OCI-LY7 (cell line): ENCODE results near the gene ADAMTSL2. TPM values are rescaled to one million over a fixed set of nuclear protein-coding genes. Genes with fewer than 3 reads are reported as not detected.

Experiments used
- BruUV-seq: library from RNA; stranded (reverse); fragments of 400-500 nt; replicated peaks from 2 replicates; lab custom pipeline; 2021; lab: Mats Ljungman, UMichigan
- CTCF ChIA-PET: fragments of 300-600 bp; sonication (Branson Sonifier 250); formaldehyde crosslinking; loops from one replicate; lab custom pipeline; 2022; ENCODE audit warnings: antibody characterized with exemption; ENCODE audit not compliant: unreplicated experiment; lab: Charles Lee
- POLR2A ChIA-PET: fragments of 300-600 bp; sonication (Branson Sonifier 250); formaldehyde crosslinking; loops from one replicate; lab custom pipeline; 2022; ENCODE audit warnings: antibody characterized with exemption; lab: Charles Lee
- DNase-seq: peaks from one replicate; pipeline ENCODE4 v3.0.0-alpha.2; 2015; ENCODE audit warnings: low spot score
- H2AFZ ChIP-seq: fragments of 200-600 bp; sonication (generic), shearing (Covaris generic); 2 replicates; pipeline ENCODE4 v1.6.1; 2014; ENCODE audit warnings: mild to moderate bottlenecking, antibody characterized with exemption, low read length, moderate library complexity
- H3K27ac ChIP-seq: fragments of 200-600 bp; sonication (generic); 2 replicates; pipeline ENCODE4 v1.5.1; 2014; ENCODE audit warnings: mixed run types, low read depth, mild to moderate bottlenecking, moderate library complexity, low read length, inconsistent platforms; ENCODE audit not compliant: poor library complexity, severe bottlenecking
- H3K36me3 ChIP-seq: fragments of 200-600 bp; sonication (generic); 2 replicates; pipeline ENCODE4 v1.6.1; 2014; ENCODE audit warnings: mild to moderate bottlenecking, antibody characterized with exemption, low read length, moderate library complexity, mixed read lengths; ENCODE audit not compliant: insufficient read depth
- H3K4me1 ChIP-seq: fragments of 200-600 bp; sonication (generic); 2 replicates; pipeline ENCODE4 v1.5.1; 2014; ENCODE audit warnings: mild to moderate bottlenecking, low read length; ENCODE audit not compliant: insufficient read depth, poor library complexity, severe bottlenecking
- H3K4me2 ChIP-seq: fragments of 200-600 bp; sonication (generic); 2 replicates; pipeline ENCODE4 v1.6.1; 2014; ENCODE audit warnings: mild to moderate bottlenecking, low read length
- H3K4me3 ChIP-seq: fragments of 200-600 bp; sonication (generic); 2 replicates; pipeline ENCODE4 v1.5.1; 2014; ENCODE audit warnings: mild to moderate bottlenecking, low read depth, low read length; ENCODE audit not compliant: poor library complexity, severe bottlenecking
- H3K79me2 ChIP-seq: fragments of 200-600 bp; sonication (generic); 2 replicates; pipeline ENCODE4 v1.6.1; 2016; ENCODE audit warnings: low read depth, mild to moderate bottlenecking, low read length, moderate library complexity, mixed read lengths; ENCODE audit not compliant: insufficient read depth
- H3K9me2 ChIP-seq: fragments of 200-600 bp; sonication (generic); 2 replicates; pipeline ENCODE4 v1.6.1; 2016; ENCODE audit warnings: mild to moderate bottlenecking, low read length, mixed read lengths; ENCODE audit not compliant: insufficient read depth
- H3K9me3 ChIP-seq: fragments of 200-600 bp; sonication (generic); 2 replicates; pipeline ENCODE4 v1.6.1; 2014; ENCODE audit warnings: mild to moderate bottlenecking, mixed run types, low read length, mixed read lengths
- H4K20me1 ChIP-seq: fragments of 200-600 bp; sonication (generic); 2 replicates; pipeline ENCODE4 v1.6.1; 2014; ENCODE audit warnings: mild to moderate bottlenecking, antibody characterized with exemption, low read length, moderate library complexity, mixed read lengths; ENCODE audit not compliant: insufficient read depth
- EZH2phosphoT487 ChIP-seq: fragments of 200-600 bp; sonication (generic); IDR thresholded peaks from 2 replicates; pipeline ENCODE4 v1.6.1; 2018; ENCODE audit warnings: low read depth, borderline replicate concordance, mild to moderate bottlenecking, mixed run types, antibody characterized with exemption, low read length, moderate library complexity, mixed read lengths
- intact Hi-C: fragments of 100-400 bp; cut with micrococcal nuclease; formaldehyde crosslinking; loops from one replicate; pipeline ENCODE4 v1.10.0; 2022; ENCODE audit not compliant: unreplicated experiment
- total RNA-seq, 2 experiments: library from RNA; depleted of rRNA in 1 of 2; stranded (reverse); fragments of >200 nt in 1 of 2; shearing (Covaris generic) in 1 of 2; gene quantifications; 2 replicates each; pipeline ENCODE4 v1.2.3, GENCODE V29; 2014 to 2022
- TF ChIP-seq, protein P1 (sequence below): fragments of 200-600 bp; sonication (generic); conservative IDR thresholded peaks from 2 replicates; pipeline ENCODE4 v1.5.1; 2014; ENCODE audit warnings: mild to moderate bottlenecking, antibody characterized with exemption, low read length, moderate library complexity, mixed read lengths

ADAMTSL2 gene
- total RNA-seq, 2 experiments from 2014 or later = 0.88 TPM; not detected in 1

DNA sequence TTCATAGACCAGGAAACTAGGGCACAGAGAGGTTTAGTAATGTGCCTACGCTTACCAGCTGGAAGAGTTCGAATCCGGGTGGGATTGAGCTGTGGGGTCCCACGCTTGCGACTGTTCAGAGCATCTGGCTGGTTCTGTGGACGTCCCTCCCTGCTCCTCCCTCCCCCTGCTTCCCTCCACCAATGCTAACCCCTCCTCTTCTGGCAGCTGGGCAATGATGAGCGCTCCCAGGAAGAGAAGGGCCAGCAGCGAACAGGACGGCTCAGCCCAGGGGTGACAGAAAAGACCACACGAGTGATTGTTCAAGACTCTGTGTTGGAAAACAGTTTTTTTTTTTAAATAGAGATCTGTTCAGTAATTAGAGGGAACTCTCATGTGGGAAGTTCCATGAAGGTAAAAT lies 67.8 kb downstream of the ADAMTSL2 start:
- CTCF ChIA-PET = no interaction called here
- Histone ChIP-seq H4K20me1 (no peaks in the 10 kb centered on the region), H3K27ac (no peak overlapping the region), H2AFZ (no peak overlapping the region), H3K36me3 (no peaks in the 10 kb centered on the region), H3K79me2 (no peaks in the 10 kb centered on the region), H3K9me3 (peaks cover 10% of the 10 kb centered on the region), H3K4me2 (no peak overlapping the region), H3K4me3 (no peak overlapping the region), H3K4me1 (peaks cover 12% of the 10 kb centered on the region), H3K9me2 (no peaks in the 10 kb centered on the region)
- TF ChIP-seq, protein P1, sequence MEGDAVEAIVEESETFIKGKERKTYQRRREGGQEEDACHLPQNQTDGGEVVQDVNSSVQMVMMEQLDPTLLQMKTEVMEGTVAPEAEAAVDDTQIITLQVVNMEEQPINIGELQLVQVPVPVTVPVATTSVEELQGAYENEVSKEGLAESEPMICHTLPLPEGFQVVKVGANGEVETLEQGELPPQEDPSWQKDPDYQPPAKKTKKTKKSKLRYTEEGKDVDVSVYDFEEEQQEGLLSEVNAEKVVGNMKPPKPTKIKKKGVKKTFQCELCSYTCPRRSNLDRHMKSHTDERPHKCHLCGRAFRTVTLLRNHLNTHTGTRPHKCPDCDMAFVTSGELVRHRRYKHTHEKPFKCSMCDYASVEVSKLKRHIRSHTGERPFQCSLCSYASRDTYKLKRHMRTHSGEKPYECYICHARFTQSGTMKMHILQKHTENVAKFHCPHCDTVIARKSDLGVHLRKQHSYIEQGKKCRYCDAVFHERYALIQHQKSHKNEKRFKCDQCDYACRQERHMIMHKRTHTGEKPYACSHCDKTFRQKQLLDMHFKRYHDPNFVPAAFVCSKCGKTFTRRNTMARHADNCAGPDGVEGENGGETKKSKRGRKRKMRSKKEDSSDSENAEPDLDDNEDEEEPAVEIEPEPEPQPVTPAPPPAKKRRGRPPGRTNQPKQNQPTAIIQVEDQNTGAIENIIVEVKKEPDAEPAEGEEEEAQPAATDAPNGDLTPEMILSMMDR = no peak
- no peak for TF ChIP-seq EZH2phosphoT487
- POLR2A ChIA-PET = no interaction called here
- BruUV-seq = no TSS peak
- DNase-seq = no peak
- intact Hi-C loops = no loop called here

DNA sequence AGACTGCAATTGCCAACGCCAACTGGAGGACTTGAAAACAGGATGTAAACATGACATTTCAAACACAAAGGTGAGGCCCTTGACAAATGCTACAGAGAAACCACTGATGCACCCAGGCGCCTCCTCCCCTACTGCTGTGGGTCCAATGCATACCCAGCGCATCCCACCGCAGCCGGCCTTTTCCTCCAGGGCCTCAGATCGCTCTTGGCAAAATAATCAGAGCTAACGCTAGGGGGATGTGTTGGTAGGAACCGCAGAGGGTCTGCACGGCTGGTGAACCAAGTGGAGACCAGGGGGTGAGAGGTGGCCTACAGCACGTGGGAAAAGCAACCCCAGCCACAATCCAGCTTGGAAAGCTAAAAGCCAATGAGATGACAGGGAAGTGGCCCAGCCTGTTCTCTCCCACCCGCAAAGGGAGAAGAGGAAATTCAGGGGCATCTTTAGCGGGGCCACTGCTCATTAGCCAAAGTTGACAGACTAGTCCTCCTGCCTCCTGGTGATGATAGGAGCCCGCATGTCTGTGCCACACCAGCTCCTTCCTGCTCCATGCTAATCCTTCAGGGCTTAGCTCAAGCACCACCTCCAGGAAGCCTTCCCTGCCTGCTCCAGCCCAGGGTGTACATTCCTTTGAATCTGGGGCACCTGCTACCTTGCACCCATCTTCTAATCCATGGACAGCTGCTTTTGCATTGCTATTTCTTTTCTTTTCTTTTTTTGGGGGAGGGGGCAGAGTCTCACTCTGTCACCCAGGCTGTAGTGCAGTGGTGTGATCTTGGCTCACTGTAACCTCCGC lies 68.8 kb downstream of the ADAMTSL2 start:
- Histone ChIP-seq H3K9me2 (no peaks in the 10 kb centered on the region), H2AFZ (no peak overlapping the region), H3K9me3 (no peaks in the 10 kb centered on the region), H3K27ac (no peak overlapping the region), H3K4me3 (no peak overlapping the region), H4K20me1 (no peaks in the 10 kb centered on the region), H3K4me1 (peaks cover 12% of the 10 kb centered on the region), H3K79me2 (no peaks in the 10 kb centered on the region), H3K4me2 (no peak overlapping the region), H3K36me3 (no peaks in the 10 kb centered on the region)
- no peak for TF ChIP-seq EZH2phosphoT487
- TF ChIP-seq, protein P1 = no peak
- ChIA-PET CTCF (no interaction called here), POLR2A (no interaction called here)
- intact Hi-C loops = no loop called here
- BruUV-seq = no TSS peak
- no peak for DNase-seq

DNA sequence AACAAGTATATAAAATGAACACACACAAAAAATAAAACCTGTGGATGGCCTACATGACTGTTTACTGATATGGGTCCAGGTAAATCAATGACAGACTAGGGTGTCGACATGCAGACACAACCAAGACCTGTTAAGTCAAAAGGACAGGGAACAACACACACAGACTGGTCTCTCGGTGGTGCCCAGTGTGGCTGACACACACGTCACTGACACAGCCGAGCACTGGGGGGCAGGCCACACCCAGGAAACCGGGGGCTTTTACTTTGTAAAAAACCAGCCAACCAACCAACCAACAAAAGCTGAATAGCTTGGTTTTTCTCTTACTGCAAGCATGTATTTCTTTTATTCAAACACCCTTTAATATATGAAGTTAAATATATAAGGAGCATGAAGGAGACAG lies 69.7 kb downstream of the ADAMTSL2 start:
- peaks cover 12% of the 10 kb centered on the region for H3K4me1 ChIP-seq
- H2AFZ ChIP-seq = peak overlapping the region; percentile 63; the same call in 1 of the 2 replicates
- no peaks in the 10 kb centered on the region for H4K20me1 ChIP-seq
- ChIA-PET POLR2A (no interaction called here), CTCF (no interaction called here)
- no peak for TF ChIP-seq EZH2phosphoT487
- TF ChIP-seq, protein P1 = peak; percentile 76
- H3K9me2 ChIP-seq = no peaks in the 10 kb centered on the region
- no peaks in the 10 kb centered on the region for H3K36me3 ChIP-seq
- BruUV-seq = no TSS peak
- intact Hi-C loops = loop anchor here (2.0 kb wide), 1 partner anchor 123 kb away; no protein-coding TSS in a partner anchor
- H3K4me2 ChIP-seq = peak overlapping the region; percentile 52
- no peaks in the 10 kb centered on the region for H3K79me2 ChIP-seq
- no peaks in the 10 kb centered on the region for H3K9me3 ChIP-seq
- H3K27ac ChIP-seq = no peak overlapping the region
- DNase-seq = peak; percentile 65
- no peak overlapping the region for H3K4me3 ChIP-seq
